NCI-H226 (cell line): ENCODE results near the gene ATP1A3.

Source experiments
- DNase-seq: peaks from one replicate; pipeline ENCODE4 v3.0.0-alpha.2; 2015

Gene ATP1A3

DNA sequence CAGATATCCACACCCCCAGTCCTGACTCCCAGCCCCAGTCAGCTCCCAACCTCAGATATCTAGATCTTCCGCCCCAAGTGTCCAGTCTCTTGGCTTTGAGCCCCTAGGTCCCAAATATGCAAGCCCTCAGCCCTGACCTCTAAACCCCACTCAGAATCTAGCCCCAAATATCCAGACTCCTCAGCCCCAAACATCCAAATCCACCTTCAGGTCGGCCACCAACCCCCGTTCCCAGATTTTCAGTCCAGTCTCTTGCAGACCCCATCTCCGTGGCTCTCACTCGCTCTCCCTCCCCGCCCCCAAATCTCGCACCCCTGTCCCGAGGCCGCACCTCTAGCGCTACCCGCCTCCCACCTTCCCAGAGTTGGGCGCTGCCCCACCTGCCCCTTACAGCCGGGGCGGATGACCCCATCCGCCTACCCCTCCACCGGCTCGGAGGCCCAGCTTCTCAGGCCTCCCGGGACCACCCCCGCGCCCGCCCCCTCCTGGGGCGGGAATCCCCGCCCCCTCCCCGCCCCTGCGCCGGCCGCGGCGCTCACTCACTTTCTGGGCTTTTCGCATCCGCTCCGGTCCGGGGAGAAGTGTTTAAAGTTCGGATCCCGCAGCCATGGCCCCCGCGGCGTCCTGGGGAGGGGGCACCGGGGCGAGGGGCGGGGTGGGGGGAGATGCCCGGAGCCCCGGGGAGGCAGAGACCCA, 66.4 kb downstream of the ATP1A3 start:
- no peak for DNase-seq

DNA sequence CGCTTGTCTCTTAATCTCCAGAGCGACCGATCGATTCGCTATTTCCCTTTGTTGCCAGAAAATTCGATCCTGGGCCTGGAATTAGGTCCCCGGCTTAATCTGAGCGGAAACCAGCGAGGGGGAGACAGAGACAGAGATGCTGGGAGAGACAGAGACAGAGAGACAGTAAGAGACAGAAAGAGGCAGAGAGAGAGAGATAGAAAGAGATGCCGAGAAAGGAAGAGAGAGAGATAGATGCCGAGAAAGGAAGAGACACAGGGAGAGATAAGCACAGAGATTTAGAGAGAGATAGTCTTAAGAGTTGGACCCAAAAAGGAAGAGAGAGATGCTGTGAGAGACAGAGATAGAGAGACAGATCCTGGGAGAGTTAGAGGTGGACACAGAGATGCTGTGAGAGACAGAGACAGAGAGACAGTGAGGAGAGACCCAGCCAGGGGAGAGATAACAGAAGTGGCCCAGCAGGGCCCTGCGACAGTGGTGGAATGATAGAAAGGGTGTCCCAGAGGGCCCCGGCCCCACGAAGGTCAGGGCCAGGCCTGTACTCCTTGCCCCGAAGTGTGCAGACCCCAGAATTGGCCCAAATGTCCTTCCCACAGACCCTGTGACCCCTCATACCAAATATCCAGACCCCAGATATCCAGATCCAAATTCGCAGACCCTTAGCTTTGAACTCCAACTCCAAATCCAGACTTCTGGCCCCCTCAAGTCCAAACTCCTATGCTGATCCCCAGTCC, 67.1 kb downstream of the ATP1A3 start:
- DNase-seq = no peak

DNA sequence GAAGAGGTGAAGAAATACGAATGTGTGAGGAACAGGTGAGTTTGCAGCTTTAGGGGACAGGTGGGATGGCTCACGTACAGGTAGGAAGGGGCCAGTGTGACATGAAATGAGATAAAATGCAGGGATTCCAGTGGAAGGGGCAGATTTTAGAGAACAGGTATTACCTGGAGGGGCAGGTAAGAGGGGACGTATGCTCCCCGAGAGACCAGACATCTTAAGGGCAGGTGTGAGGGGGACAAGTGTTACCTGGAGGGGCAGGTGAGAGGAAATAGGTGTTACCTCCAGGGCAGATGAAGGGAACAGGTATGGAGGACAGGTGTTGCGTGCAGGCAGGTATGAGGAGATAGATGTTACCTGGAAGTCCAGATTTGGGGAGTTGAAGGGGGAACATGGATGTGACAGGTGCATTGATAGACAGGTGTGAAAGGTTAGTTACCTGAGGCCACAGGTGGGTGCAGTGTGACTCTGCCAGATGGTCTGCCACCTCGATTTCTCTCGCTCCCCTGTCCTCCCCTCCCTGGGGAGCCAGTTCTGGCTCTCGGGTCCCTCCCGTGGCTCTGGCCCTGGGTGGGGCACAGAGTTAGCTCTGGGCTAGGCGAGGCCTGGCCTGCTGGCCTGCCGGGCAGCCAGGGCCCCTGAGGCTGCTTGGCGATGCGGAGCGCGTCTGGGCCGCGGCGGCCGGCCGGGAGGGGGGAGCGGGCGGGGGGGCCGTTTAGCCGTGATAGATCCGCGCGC, 67.8 kb downstream of the ATP1A3 start:
- no peak for DNase-seq

DNA sequence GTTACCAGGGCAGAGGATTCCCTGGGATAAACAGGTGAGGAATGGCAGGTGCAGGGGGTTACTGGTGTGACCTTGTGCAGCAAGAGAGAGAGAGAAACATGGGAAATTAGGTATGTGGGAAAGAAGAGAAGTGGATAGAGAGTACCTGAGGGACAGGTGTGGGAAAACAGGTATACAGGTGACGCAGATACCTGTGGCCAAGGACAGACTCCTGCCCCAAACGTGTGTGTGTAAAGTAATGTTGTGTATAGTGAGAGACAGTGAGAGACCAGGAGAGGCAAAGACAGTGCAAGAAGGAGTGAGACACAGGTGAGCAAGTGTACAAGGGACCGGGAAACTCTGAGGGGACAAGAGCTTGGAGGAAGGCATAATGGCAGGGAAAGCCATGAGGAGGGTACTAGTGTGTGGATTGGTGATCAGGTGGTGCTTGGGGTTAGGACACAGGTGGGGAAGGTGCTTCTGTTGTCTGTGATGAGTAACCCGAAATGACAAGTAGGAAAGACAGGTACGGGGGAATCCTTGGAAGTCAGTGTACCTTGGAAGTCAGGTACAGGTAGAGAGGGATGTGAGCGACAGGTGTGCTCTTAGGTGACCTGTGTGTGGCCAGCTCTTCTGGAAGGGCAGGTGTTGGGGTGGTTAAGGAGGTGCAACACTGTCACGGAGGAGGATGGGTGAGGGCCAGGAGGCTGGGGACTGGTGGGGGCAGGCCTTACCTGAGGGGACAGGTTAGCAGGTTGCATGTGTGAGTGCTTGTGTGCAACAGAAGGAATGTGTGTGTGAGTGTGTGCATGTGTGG, 68.6 kb downstream of the ATP1A3 start:
- DNase-seq = no peak

DNA sequence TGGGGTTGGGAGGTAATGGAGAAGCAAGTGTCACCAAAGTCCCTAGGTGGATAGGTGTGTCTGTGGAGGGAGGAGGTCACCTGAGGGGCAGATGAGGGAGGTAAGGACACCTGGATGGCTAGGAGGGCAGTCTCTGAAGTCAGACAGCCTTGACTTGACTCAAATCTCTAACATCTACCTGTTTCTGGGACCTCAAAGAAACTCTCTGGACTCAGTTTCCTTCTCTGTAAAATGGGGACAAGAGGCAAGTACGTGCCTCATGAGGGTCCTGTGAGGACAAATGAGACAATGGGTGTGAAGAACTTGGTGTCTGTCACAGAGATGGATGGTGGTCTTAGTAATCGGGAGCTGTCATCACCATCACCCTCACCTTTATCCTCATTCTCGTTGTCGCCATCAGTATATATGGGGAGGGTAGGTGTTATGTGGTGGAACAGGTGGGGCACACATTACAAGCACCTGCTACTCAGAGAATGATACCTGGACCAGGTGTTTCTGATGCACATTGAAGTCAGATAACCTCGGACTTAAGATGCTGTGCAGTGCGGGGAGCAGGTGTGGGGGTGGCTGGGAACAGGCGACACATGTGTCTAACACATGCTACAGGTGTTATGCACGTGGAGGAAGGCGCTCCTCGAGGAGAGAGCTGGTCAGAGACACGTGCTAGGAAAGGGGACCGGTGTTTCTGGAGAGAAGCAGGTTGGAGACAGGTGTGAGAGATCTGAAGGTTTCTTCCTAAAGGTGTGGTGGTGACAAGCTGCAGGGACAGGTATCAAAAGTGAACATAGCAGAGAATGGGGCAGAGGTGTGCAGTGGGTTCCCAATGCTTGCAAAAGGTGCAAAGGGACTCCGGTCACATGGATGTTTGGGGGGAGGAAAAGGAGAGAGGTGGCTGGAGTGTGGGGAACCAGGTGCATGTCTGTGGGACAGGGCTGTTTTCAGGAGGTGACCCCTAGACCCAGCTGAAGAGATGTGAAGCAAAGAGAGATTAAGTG, 69.6 kb downstream of the ATP1A3 start:
- DNase-seq = no peak

DNA sequence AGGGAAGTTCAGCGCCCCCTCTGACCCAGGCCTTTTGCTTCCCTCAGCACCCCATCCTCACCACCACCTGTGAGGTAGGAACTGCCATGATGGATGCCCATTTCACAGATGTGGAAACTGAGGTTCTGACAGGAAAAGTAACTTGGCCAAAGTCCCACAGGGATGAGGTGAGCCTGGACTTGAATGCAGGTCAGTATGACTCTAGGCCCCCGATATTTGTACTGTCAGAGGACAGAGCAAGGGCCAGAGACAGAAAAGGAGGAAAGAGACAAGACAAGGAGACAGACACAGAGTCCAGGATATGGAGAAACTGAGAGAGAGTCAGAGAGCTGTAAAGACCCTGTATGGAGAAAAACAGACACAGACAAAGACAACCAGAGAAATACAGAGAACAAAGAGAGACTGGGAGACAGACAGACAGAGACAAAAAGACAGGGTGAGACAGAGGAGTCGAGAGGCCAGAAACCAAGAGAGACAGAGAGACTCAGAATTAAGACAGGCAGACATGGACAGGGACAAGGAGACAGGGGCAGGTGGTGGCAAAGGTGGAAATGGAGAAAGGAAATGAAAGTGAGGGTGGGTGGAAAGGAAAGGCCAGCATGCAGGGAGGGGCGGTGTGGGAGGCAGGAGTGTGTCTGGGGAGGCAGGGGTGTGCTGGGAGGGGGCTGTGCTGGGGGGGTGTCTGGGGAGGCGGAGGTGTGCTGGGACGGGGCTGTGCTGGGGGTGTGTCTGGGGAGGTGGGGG, 70.8 kb downstream of the ATP1A3 start:
- DNase-seq = no peak

DNA sequence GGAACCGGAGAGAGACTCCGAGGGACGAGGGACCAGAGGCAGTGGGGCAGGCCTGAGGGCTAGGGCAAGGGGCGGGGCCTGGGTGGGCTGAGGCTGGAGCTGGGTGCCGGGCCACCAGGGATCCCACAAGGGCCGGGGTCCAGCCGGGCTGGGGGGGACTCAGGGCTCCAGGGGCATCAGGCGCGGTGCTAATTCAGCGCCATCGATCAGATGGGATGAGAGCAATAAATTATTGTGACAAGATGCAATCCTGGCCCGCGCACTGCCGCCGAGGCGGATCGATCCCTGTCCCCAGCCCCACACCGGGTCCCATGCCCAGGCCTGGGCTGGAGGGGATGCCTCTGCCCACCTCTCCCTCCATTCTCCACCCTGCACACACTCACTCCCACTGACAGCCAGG, 71.4 kb downstream of the ATP1A3 start:
- no peak for DNase-seq

DNA sequence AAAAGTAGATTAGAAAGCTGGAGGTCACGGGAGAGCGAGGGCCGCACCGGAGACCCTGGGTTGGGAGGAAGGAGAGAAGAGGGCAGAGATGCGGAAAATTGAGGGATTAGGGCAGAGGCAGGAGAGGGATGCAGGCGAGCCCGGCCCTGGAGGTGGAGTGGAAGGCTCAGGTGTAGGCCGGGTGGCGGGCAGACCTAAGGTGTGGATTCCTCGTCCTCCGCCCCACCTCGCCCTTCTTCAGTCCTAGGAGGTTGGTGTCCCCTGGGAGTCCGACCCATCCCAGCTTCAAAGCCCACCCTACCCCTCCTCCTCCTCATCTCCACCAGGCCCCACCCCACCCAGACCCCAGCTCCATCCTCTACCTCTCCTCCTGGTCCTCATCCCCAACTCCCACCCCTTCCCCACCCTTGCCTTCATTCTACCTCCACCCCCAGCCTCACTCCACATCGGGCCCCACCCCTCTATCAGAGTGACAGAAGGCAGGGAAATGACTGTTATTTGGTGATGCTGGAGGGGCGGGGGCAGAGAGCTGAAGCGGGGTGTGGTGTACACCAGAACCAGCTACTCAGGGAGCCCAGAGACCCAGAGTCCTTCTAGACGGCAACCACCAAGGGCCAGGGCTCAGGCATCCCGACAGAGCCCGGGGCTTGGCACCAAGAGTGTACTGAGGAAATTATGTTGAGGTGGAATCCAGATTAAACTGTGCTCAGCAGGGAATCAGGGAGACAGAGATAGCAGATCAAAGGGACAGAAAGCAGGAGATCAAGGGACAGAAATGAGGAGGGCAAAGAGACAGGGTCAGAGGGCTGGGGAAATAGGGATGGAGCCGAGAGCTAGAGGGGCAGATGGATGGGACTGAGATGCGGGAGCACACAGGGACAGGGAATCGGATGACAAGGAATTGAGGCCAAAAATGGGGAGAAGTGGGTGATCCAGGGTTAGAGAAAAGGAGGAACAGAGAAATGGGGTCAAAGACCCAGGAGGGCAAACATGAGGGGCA, 72.2 kb downstream of the ATP1A3 start:
- DNase-seq = no peak

DNA sequence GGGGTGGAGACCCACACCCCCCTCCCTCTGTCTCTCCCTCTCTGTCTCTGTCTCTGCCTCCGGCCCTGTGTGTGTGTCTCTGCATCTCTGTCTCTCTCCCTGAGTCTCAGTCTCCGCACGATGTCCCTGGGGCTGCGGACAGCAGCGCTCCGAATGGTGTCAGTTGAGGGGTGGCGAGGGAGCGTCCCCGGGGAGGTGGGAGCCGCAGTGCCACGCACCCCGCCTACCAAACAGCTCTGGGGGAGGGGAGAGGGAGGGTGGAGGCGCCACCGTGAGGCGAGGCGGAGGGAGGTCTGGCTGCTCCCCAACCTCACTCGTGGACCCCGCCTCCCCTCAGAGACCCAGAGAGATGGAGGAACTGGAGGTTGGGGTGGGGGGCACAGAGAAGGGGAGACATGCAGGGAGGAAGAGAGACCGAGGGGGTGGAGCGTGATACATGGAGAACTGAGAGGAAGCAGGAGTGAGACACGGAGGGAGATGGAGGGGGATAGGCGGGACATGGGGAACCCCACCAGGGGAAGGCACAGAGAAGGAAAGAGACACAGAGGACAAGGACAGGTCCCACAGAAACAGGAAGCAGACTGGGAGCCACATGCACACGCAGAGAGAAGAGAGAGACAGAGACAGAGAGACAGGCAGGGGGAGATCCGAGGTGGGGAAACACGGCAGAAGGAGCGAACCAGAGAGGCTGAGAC, 73.0 kb downstream of the ATP1A3 start:
- no peak for DNase-seq

DNA sequence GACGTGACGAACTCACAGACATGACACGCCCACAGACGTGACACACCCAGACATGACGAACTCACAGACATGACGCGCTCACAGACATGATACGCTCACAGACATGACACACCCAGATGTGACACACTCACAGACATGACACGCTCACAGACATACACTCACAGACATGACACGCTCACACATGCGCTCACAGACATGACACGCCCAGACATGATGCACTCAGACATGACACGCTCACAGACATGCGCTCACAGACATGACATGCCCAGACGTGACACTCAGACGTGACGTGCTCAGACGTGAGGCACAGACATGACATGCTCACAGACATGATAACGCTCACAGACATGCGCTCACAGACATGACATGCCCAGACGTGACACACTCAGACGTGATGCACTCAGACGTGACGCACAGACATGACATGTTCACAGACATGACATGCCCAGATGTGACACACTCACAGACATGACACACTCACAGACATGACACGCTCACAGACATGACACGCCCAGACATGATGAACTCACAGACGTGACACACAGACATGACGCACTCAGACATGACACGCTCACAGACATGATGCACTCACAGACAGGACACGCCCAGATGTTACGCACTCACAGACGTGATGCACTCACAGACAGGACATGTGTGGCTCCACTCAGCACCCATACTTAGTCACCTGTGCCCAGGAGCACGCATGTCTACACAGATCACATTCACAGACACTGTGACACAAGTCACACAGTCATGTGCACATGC, 73.9 kb downstream of the ATP1A3 start:
- no peak for DNase-seq

DNA sequence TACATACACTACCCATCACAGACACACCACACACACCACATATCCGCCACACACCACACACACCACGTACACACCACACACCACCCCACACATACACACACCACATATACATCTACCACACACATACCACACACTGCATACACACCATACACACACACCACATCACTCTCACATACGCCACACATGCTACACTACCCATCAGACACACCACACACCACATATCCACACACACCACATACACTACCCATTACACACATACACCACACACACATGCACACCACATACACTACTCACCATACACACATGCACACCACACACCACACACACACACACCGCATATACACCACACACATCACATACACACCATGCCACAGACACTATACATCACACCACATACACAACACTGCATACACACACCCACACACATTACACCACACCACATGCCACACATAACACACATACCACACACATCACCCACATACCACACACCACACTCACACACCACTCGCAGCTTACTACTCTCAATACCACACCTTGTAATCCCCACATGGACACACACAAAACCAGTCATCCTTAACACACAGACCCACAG, 75.3 kb downstream of the ATP1A3 start:
- DNase-seq = no peak

DNA sequence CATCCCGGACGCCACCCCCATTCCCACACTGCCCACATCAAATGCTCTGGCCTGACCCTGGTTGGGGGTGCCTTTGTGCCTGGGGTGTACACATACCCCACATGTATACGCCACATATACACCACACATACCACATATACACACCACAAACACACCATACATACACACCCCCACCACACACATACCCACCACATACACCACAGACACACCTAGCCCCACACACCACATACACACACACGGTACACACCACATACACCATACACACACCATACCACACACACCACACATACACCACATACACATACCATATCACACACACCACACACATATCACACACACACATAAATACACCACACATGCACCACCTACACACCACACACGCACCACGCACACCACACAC, 75.9 kb downstream of the ATP1A3 start:
- DNase-seq = no peak

DNA sequence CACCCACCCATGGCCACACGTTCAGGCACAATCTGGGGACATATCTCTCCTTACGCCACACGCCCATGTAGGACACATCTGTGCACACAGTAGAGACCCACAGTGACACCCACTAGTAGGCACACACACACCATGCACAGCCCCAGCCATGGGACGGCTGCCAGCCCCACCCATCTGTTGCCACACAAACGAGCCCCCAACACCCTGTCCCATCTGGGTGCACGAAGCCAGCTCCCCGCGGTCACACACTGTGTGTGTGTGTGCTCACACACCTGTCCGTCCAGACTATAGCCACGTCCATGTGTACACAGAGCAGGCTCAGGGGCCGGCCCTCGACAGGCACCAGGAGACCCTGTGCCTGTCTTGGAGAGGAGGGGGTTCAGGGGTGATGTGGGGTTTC, 76.4 kb downstream of the ATP1A3 start:
- no peak for DNase-seq
